AG09309 (cell line): ENCODE results near the gene FAM181A.

Experiments used
- DNase-seq: peaks from one replicate; pipeline ENCODE4 v3.0.0-alpha.2; 2010; ENCODE audit warnings: low read depth
- H3K4me3 ChIP-seq: 2 replicates; pipeline ENCODE4 v1.5.1; 2011; ENCODE audit warnings: mild to moderate bottlenecking, low read depth, low read length, moderate library complexity; ENCODE audit not compliant: control insufficient read depth
- CTCF ChIP-seq: IDR thresholded peaks from 2 replicates; pipeline ENCODE4 v1.5.1; 2011; ENCODE audit warnings: mild to moderate bottlenecking, low read depth, low read length, inconsistent platforms; ENCODE audit not compliant: insufficient read depth, control insufficient read depth; ENCODE audit errors: missing control alignments

FAM181A gene

DNA sequence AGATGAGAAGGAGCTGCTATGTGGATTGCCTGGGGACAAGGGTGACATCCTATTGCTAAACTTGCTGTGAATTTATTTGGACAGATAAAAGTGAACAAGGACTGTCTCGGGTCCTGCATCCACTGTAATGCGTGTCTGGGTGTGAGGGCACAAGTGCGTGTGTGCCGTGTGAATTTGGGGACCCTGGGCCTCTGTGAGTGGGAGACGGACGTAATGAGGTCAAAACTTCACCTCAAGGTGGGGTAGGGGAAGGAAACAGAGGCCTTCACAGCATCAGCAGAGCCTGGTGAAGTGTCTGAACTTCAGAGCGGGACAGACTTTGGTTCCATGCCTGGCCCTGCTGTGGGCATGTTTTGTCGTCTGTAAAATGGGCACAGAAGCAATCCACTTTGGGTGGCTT, 34.5 kb downstream of the FAM181A start:
- no peak overlapping the region for H3K4me3 ChIP-seq
- TF ChIP-seq CTCF = no peak
- no peak for DNase-seq

DNA sequence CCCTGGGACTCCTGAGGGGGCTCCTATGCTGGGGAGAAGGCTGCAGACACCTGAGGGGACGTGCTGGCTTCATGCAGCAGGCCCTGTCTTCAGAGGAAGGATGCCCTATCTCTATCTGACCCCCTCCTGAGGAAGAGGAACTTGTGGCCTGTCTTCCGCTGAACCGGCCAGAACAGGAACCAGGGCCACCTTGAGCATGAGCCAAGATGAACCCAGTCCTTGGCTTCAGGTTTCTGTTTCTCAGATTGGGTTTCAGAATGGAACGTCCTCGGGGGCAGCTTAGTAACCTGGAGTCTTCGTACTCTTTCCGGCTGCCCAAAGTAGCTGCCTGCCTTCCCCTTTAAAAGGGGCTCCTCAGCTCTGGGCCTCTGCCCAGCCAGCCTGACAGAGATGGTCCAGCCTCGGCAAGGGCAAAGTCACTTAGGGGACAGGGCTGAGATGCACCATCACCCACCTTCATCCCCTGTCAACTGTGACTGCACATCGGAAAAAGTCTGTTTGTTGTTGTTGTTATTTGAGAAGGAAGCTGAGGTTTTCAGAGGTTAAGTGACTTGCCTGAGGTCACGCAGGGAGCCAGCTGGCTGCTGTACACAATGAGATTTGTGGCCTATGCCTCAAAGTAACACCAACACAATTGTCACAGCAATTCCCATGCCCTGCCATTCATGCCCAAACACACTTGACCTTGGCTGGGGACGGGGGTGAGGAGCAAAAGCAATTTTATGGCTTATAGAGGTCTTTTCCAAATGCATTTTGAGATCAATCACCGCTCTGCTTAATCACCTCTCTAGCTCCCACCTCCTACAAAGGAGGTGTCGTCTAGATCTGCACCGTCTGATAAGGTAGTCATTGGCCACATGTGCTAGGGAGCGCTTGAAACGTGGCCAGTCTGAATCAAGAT, 35.8 kb downstream of the FAM181A start:
- H3K4me3 ChIP-seq = no peak overlapping the region
- no peak for DNase-seq
- TF ChIP-seq CTCF = no peak

GRCh38 chr14:93963692-93964091, 36.5 kb downstream of the FAM181A start:
- no peak for DNase-seq
- no peak overlapping the region for H3K4me3 ChIP-seq
- TF ChIP-seq CTCF = no peak

DNA sequence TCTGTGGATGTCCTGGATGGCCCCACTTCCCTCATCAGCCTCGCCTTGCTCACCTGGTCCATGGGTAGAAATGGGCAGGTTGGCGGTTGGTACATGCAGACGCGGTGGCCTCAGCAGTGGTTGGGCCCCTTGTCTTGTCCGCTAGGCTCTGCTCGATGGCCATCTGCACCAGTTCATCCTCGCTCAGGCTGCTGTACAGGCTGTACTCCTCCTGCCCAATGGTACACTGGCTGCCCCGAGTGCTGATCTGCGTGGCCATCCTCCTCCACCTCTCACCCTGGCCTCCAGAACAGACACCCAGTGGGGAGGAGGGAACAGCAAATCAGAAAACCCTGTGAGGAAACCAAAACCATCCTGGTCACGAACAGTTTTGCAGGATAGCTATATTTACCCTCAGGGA, 37.1 kb downstream of the FAM181A start:
- no peak for DNase-seq

GRCh38 chr14:93964820-93965286, 37.7 kb downstream of the FAM181A start:
- no peak for TF ChIP-seq CTCF
- H3K4me3 ChIP-seq = no peak overlapping the region
- no peak for DNase-seq

More for the DNA sequence above, 37.1 kb downstream of the FAM181A start:
- no peak for TF ChIP-seq CTCF
- H3K4me3 ChIP-seq = no peak overlapping the region

- no peak for TF ChIP-seq CTCF
- DNase-seq = peak; percentile 88
- no peak overlapping the region for H3K4me3 ChIP-seq
Measured at GRCh38 chr14:93965287-93965821, 38.2 kb downstream of the FAM181A start.
